Urinary bladder (tissue), 4 donors: ENCODE results near the gene FLACC1. TPM values are rescaled to one million over a fixed set of nuclear protein-coding genes. Genes with fewer than 3 reads are reported as not detected.

ENCODE experiments used
- DNase-seq: peaks from one replicate; pipeline ENCODE4 v3.0.0-alpha.2; 2015; ENCODE audit errors: extremely low spot score
- H3K27ac ChIP-seq: one replicate; pipeline ENCODE4 v1.5.1; 2013; ENCODE audit warnings: low read depth, mild to moderate bottlenecking, moderate library complexity
- H3K36me3 ChIP-seq: one replicate; pipeline ENCODE4 v1.6.1; 2013; ENCODE audit warnings: mild to moderate bottlenecking, moderate library complexity; ENCODE audit not compliant: insufficient read depth
- H3K4me1 ChIP-seq: one replicate; pipeline ENCODE4 v1.6.1; 2013; ENCODE audit warnings: mild to moderate bottlenecking, moderate library complexity; ENCODE audit not compliant: insufficient read depth
- H3K4me3 ChIP-seq: one replicate; pipeline ENCODE4 v1.5.1; 2013; ENCODE audit warnings: low read depth, low read length
- WGBS: extraction: QIAGEN DNeasy Blood & Tissue Kit; methylation state at CpG from one replicate; pipeline ENCODE4 v1.1.7; 2013; 5-methylcytosine and 5-hydroxymethylcytosine counted together
- polyA plus RNA-seq: library from polyadenylated mRNA; stranded (reverse); fragments of 200-250 nt; gene quantifications from one replicate; pipeline ENCODE4 v1.2.3, GENCODE V29; 2013
- total RNA-seq: library from RNA; depleted of rRNA; stranded (reverse); fragments of >200 nt; gene quantifications from one replicate; pipeline ENCODE4 v1.2.3, GENCODE V29; 2014
- donor health status: healthy with polysubstance abuse.
- donor health status: healthy.

The FLACC1 gene
- total and polyA plus RNA-seq, 2 donors = 0.63 to 1.3 TPM

DNA sequence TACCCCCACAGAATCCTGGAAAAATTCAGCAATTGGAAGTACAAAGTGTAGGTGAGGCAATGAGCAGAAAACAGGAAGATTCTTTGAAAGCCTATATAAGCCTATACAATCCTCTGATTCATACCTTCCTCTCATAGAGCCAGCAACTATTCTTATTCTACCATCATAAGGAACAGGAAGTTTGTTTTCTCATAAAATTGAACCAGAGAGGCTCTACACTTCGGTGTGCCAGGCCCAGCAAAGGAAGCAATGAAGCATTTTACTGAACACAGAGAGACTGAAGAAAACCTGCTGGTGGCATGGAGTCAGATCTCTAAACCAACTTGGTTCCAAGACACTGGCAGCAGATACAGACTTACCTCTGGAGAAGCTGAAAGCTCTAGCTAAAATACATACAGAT is 78.1 kb downstream of the FLACC1 start:
- Histone ChIP-seq H3K27ac (no peak overlapping the region), H3K4me3 (no peak overlapping the region), H3K36me3 (no peaks in the 10 kb centered on the region), H3K4me1 (no peaks in the 10 kb centered on the region)
- no peak for DNase-seq
- WGBS = 88% methylated on average over 1 of the region's 1 CpG

DNA sequence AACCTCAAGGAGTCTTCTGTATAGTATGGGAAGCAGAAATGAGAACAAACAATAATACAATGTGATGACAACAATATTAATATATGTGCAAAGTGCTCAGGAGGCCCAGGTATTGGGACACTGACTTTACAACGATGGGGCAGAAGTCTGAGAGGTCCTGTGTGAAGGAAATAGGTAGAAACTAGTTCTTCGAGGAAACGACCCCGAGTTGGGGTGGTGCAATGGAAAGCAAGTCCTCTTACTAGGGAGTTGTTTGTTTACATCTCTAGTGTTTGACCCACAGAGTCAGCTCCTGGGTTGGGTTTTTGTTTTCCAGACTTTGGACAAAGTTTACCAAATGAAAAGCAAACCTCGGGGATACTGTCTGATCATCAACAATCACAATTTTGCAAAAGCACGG is 80.6 kb downstream of the FLACC1 start:
- 87% methylated on average over 6 of the region's 6 CpGs for WGBS
- Histone ChIP-seq H3K36me3 (peaks cover 2% of the 10 kb centered on the region), H3K4me3 (no peak overlapping the region), H3K27ac (no peak overlapping the region), H3K4me1 (no peaks in the 10 kb centered on the region)
- DNase-seq = no peak

DNA sequence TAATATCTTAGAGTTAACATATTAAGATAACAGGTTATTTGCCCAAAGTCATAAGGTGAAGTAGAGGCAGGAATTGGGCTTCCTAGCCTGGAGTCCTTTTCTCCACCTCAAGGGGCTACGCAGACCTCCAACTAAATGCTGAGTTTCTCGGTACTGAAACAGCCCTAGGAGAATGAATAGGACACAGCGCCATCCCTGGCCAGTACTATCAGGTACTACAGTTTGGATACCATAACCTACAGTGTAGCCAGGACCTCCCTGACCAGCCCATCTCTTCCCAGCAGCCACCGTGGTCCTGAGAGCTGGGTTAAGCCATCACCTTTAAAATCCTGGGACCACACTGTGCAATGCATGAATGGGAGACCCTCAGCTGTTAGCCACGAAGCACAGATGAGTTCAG is 81.2 kb downstream of the FLACC1 start:
- WGBS = 60% methylated on average over 5 of the region's 5 CpGs
- no peak for DNase-seq
- Histone ChIP-seq H3K4me1 (no peaks in the 10 kb centered on the region), H3K27ac (no peak overlapping the region), H3K4me3 (no peak overlapping the region), H3K36me3 (peaks cover 2% of the 10 kb centered on the region)

DNA sequence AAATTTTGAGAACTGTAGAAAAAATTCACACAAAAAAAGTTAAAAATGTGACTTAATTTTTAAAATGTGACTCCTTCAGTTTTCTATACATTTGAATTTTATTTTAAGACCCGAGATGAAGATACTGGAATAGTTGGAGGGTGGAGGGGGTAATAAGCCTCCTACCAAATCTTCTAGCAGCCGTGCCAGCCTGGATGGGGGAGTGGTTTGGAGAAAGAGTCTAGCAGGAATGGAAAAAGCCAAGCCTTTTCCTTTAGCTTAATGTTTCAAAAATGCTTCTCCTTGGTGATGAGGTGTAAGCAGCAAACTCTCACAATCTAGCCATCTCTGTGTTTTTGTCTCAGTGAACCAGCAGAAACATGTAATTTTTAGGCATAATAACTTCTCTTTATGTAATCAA is 82.1 kb downstream of the FLACC1 start:
- DNase-seq = no peak
- H3K4me1 ChIP-seq = no peaks in the 10 kb centered on the region
- WGBS = 82% methylated on average over 2 of the region's 2 CpGs

GRCh38 chr2:201273330-201273983 is 83.7 kb downstream of the FLACC1 start:
- Histone ChIP-seq H3K4me1 (no peaks in the 10 kb centered on the region), H3K4me3 (no peak overlapping the region), H3K36me3 (peaks cover 2% of the 10 kb centered on the region), H3K27ac (no peak overlapping the region)
- no peak for DNase-seq
- WGBS = 89% methylated on average over 9 of the region's 9 CpGs

More for the DNA sequence above, 82.1 kb downstream of the FLACC1 start:
- Histone ChIP-seq H3K4me3 (no peak overlapping the region), H3K36me3 (peaks cover 2% of the 10 kb centered on the region), H3K27ac (no peak overlapping the region)

- Histone ChIP-seq H3K4me3 (no peak overlapping the region), H3K4me1 (no peaks in the 10 kb centered on the region), H3K27ac (no peak overlapping the region), H3K36me3 (peaks cover 2% of the 10 kb centered on the region)
- DNase-seq = no peak
- WGBS = 98% methylated on average over 2 of the region's 2 CpGs
Measured at GRCh38 chr2:201271917-201272316, 85.2 kb downstream of the FLACC1 start.

- Histone ChIP-seq H3K36me3 (peaks cover 2% of the 10 kb centered on the region), H3K4me1 (no peaks in the 10 kb centered on the region), H3K27ac (no peak overlapping the region), H3K4me3 (no peak overlapping the region)
- 87% methylated on average over 9 of the region's 9 CpGs for WGBS
- no peak for DNase-seq
Measured at GRCh38 chr2:201270293-201271001, 86.7 kb downstream of the FLACC1 start.

DNA sequence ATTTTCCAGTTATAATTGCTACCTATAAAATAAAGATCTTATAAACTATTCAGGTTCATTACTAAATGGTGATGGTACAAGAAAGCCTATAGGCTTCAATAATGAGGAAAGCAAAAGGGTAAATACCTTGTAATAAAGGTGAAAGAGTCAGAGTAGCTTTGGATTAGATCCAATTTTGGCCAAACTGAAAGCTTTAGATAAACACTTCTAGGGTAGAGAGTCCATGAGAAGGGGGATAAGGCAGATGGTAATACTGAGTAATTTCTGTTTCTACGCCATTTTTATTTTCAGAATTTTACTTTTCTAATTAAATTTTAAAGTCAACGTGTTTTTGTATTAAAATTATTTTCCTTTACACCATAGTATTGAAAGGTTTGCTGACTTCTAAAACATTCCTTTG is 87.4 kb downstream of the FLACC1 start:
- no peak overlapping the region for H3K27ac ChIP-seq
- no peak overlapping the region for H3K4me3 ChIP-seq
- DNase-seq = no peak
- 95% methylated on average over 2 of the region's 2 CpGs for WGBS
- no peaks in the 10 kb centered on the region for H3K4me1 ChIP-seq
- peaks cover 2% of the 10 kb centered on the region for H3K36me3 ChIP-seq

DNA sequence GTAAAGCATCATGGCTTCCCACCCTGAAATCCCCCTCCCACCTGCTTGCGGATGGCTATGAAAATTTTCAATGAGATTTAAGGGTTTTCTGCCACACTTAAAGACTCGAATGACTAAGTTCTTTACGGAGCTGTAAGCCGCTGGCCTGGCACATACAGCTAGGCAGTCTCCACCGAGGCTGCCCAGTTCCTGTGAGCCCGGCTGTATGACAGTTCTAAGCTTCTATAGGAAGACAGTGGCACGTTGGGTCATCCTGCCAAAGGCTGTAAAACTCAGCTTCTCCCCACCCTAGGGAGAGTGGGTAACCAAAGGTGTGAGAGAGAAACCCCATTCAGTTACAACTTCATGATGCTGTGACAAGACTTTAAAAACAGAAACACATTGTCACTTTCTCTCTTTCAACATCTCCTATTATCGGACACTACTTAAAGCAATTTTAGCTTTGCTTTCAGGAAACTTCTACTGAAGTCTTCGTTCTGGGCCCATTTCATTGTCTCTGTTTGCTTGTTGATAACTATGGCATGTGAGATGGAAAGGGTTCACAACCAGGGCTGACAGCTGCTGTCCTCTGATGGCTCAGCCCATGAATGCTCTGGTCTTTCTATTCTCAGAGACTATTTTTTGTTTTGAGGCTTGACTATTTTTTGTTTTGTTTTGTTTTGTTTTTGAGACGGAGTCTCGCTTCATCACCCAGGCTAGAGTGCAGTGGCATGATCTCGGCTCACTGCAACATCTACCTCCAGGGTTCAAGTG is 89.7 kb downstream of the FLACC1 start:
- H3K36me3 ChIP-seq = peaks cover 1% of the 10 kb centered on the region
- H3K4me1 ChIP-seq = no peaks in the 10 kb centered on the region
- 87% methylated on average over 12 of the region's 12 CpGs for WGBS
- DNase-seq = no peak
- no peak overlapping the region for H3K4me3 ChIP-seq
- no peak overlapping the region for H3K27ac ChIP-seq

GRCh38 chr2:201266629-201267028 is 90.5 kb downstream of the FLACC1 start:
- no peak overlapping the region for H3K4me3 ChIP-seq
- H3K36me3 ChIP-seq = no peaks in the 10 kb centered on the region
- no peak overlapping the region for H3K27ac ChIP-seq
- 86% methylated on average over 2 of the region's 2 CpGs for WGBS
- DNase-seq = no peak
- H3K4me1 ChIP-seq = no peaks in the 10 kb centered on the region

- H3K4me3 ChIP-seq = no peak overlapping the region
- H3K36me3 ChIP-seq = no peaks in the 10 kb centered on the region
- H3K4me1 ChIP-seq = no peaks in the 10 kb centered on the region
- WGBS = 90% methylated on average over 7 of the region's 7 CpGs
- no peak for DNase-seq
- no peak overlapping the region for H3K27ac ChIP-seq
Measured at GRCh38 chr2:201264472-201265173, 92.5 kb downstream of the FLACC1 start.

DNA sequence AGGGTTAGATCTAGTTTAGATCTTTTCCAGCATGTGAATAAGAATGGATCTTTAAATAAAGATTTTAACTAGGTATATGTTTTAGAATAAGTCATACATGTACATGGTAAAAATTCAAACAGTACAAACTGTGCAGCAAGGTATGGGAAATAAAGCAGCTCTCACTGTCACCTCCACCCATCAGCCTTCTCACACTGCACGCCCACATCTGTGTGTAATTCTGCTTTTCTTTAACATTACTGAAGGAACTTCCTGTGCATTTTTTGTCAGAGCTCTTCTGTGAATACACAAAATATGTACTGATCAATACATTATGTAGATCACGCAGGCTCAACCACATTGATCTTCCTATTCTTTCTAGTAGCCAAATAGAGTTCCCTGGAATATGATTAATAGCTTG is 93.4 kb downstream of the FLACC1 start:
- Histone ChIP-seq H3K4me1 (no peaks in the 10 kb centered on the region), H3K4me3 (no peak overlapping the region), H3K36me3 (no peaks in the 10 kb centered on the region), H3K27ac (no peak overlapping the region)
- WGBS = 82% methylated on average over 2 of the region's 2 CpGs
- DNase-seq = no peak

GRCh38 chr2:201262718-201263117 is 94.4 kb downstream of the FLACC1 start:
- no peaks in the 10 kb centered on the region for H3K36me3 ChIP-seq
- no peak for DNase-seq
- no peak overlapping the region for H3K4me3 ChIP-seq
- WGBS = 65% methylated on average over 6 of the region's 6 CpGs
- no peaks in the 10 kb centered on the region for H3K4me1 ChIP-seq
- H3K27ac ChIP-seq = no peak overlapping the region
